Stimulated activated CD4-positive, alpha-beta T cell treated with anti-CD3 and anti-CD28 coated beads, Interleukin-1b, Interleukin-23, amount 100 ng/mL, for 48 hours (primary cell): ENCODE results near the gene RGS5.
"Not testable (repeated sequence)": the region's sequence is repeated elsewhere in the genome, so short reads cannot be mapped to it uniquely, and the experiment has no call there.

Experiments used
- DNase-seq: peaks from one replicate; pipeline ENCODE4 v3.0.0-alpha.2; 2020

RGS5 gene

DNA sequence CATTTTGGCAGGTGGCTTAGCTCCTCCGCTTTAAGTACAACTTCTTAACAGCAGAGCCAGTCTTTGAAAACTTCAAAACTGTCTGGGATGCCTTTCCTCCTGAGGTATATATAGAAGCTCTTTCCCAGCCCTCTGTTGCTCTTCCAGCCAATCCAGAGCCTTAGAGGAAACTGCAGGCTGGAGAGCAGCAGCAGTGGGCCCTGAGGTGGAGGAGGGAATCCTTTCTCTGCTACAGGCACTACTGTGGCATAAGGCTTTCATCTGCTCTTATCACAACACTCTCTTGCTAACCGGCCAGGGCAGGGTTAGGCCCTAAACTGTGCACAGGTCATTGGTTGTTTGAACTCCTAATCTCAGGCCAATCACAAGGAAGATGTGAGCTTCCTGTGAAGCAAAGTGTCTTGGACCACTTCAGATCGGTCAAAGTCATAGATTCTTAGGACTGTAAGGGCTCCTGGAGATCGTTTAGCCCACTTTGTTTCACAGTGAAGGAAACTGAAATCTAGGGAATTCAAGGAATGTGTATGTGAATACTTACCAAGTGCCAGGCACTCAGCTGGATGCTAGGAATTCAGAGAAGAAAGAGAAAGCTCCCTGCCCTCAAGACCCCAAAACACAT lies at the start of gene RGS5:
RGS5 (minus strand) TSS at position 84 of the 619 bp plus-strand sequence; CDS start at position 3, 81 bp downstream.
- no peak for DNase-seq

DNA sequence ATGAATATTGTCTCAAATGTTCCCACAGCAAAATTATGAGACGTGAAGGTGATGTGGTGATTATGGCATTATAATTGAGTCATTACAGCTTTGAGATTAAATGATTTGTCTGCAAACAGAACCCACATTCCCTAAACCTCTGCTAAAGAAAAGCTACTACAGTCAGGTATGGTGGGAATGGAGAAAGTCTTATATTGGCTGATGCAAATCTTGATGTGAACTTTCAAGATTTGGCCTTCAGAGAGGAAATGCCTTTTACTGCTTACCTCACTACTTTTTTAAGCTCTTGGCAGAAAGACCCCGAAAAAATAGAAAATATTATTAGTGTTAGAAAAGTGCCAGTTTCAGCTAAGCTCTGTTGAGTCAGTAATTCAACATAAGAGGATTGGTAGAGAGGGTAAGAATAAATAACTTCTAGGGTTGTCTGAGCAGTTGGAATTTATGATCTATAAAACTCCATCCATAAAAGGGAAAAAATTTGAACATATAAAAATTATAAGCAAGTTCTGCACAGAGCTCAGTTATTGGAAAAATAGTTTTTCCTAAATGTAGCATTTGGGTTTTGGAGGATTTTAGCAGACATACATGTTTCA lies 47.8 kb upstream of the RGS5 start:
- no peak for DNase-seq

DNA sequence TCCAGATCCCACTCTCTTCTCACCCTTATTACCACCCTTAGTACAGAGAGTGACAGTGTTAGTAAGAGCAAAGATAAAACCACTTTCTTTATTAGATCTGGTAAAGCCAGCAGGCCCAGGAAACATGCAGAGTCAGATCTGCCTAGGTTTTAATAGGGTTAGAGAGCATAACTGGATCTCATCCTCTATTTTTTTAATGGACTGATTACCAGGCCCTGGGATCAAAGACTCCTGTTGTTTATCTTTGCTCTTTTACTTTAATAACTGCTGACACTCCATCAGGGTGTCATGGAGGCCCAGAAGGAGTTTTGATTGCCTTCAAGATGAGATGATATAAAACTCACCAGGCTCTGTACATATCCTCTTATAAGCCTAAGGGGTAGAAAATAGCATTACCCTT lies 45.3 kb upstream of the RGS5 start:
- no peak for DNase-seq

GRCh38 chr1:163244648-163245047 lies 41.9 kb upstream of the RGS5 start:
- not testable (repeated sequence) for DNase-seq

DNA sequence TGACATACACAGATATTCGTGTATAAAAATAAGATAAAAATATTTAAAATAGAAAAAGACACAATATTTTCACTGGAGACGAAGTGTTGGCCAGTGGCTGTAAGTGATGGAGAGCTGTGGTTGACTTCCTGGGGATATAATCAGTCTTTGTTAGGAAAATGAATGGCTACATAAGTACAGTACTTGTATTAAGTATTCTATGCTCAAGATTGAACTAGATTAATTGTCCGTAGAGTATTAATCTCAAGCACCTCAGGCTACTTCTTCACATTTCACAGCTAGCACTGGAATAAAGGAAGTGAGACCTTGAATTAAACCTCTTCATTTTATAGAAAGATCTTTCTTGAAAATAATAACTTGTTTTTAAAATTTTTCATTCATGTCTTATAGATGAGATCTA lies 39.0 kb upstream of the RGS5 start:
- DNase-seq: no peak

- no peak for DNase-seq
Measured at GRCh38 chr1:163240705-163241104, 38.0 kb upstream of the RGS5 start.

DNA sequence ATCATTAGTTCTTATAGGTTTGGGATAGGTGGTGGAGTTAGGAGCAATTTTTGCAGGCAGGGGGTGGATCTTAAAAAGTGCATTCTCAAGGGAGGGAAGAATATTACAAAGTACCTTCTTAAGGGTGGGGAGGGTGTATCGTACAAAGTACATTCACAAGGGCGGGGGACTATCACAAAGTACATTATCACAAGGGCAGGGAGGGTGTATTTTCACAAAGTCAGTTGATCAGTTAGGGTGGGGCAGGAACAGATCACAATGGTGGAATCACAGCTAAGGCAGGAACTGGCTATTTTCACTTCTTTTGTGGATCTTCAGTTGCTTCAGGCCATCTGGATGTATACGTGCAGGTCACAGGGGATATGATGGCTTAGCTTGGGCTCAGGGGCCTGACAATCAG lies 30.9 kb upstream of the RGS5 start:
- not testable (repeated sequence) for DNase-seq

- DNase-seq: no peak
Measured at GRCh38 chr1:163231385-163231784, 28.7 kb upstream of the RGS5 start.

DNA sequence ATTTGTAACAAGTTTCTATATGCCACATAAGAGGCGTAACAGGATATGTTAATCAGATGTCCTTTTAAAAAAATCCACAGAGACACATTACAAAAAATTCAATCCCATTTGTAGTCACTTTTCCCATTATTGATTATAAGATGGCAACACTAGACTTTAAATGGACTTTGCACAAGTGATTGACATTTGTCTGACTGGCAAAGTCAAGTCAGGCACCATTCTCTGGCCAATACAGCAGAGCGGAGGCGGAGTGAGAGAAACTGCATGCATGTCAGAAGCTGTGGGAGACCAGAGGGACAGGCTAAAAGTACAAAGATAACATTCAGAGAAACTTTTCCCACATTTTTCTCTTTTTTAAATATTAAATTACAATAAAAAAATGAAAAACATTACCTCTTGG lies 28.1 kb upstream of the RGS5 start:
- no peak for DNase-seq

- not testable (repeated sequence) for DNase-seq
Measured at GRCh38 chr1:163228271-163228670, 25.6 kb upstream of the RGS5 start.

DNA sequence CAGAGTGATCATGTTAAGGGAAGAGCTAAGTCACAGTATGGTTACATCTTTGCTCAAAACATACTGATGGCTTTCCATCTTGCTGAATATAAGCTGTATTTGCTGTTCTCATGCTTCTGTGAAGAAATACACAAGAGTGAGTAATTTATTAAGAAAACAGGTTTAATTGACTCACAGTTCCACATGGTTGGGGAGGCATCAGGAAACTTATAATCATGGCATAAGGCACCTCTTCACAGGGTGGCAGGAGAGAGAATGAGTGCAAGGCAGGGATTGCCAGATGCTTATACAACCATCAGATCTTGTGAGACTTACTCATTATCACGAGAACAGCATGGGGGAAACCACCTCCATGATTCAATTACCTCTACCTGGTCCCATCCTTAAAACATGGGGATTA lies 24.4 kb upstream of the RGS5 start:
- DNase-seq: no peak

GRCh38 chr1:163213626-163214025 lies 10.9 kb upstream of the RGS5 start:
- DNase-seq: no peak

DNA sequence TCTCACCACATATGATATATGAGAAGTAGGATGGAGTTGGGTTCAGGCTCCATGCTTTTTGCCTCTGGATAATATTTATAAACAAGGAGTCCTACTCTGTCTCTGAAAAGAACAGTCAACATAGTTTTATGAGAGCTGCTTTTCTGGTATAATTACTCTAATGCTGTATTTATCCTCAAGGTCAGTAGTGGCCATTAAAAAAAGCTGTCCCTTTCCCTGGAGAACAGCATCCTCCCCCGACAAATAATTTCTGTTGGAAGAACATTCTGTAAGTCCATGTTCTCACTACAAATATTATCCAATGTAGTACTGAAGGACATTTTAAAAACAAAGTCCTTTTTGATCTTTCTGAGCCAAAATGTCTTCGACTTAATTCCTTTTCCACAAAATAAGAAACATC lies 9.0 kb upstream of the RGS5 start:
- no peak for DNase-seq

- DNase-seq: no peak
Measured at GRCh38 chr1:163205513-163205912, 2.8 kb upstream of the RGS5 start.

DNA sequence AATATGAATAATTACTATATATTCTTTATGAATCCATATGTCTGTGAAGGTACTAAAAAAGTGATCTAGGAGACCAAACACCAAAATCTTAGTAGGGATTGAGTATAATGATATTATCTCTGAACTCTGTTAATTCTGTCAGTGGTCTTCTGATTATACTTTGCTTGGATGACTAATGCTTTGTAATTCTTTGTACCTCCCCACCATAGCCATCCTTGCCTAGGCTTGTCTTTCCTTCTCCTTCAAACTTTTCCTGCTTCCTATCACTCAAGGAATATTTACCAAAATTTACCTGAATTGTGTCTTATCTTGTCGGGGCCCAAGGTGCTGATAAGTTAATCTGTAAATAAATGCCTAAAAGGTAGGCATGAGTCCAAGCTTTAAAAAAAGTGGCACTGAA lies 845 bp upstream of the RGS5 start:
- no peak for DNase-seq

DNA sequence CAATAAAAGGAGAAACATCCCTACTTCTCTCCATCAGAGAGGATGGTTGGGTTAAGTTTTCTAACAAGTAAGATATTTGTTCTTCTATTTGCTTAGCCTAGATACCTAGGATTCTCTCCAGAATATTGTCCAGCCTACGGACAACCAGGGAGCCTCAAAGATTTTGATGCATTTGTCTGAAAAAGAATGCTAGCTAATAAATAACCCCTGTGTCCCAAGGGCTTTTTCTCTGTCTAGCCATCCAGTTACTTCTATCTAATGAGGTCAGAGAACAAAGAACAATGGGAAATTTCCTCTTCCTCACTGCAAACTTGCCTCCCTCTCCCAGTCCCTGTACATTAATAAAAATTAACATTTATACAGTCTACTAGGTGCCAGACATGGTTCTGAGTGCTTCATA lies 810 bp downstream of the RGS5 start:
- no peak for DNase-seq

GRCh38 chr1:163197022-163197421 lies 5.7 kb downstream of the RGS5 start:
- no peak for DNase-seq

- no peak for DNase-seq
Measured at GRCh38 chr1:163196449-163196787, 6.3 kb downstream of the RGS5 start.

DNA sequence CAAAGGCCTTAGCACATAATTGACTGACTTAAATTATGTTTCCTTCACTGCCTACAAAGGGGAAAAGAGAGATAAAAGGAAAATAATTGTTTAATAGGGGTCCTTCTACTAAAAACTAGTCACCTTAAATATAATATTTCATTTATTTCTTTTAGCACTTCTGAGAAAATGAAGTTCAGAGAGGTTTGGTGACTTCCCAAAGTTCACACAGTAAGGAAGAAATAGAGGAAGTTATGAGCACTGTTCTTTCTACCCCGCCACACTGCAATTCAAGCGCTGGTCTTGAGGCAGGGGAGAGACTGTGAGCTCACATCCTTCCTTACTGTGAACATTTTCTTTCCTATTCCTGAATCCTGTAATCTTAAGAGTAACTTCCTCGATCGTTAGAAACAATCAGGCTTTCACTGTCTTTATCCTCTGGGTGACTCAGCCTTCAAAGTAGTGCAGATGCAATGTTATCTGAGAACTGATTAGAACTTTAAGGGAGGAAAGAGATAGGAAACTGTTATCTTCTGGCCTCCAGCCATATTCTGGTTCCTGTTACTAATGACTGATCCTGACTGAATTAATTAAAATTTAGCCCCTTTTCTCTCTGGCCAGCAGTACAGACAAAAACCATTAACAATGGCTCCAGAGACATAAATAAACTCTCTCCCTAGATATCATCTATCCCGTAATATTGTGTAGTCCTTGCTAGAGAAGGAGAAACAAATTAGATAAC lies 6.8 kb downstream of the RGS5 start:
- DNase-seq: no peak

DNA sequence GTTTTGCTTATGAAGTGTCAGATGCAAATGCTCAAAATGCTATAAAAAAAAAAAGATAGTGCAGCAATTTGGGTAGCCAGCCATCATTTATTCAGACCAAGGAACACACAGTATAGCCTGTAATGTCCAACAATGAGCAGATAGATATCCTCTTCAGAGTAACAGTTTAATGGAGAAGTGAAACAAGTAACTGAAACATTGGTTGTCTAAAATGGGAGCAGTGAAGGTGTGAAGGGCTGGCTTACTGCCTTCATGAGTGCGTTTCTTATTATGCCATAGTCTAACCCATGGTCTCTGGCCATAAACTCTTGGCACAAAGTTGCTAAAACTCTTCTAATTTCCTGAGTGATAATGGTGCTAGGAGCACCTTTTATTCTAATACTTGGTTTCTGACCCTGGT lies 11.4 kb downstream of the RGS5 start:
- no peak for DNase-seq

GRCh38 chr1:163188947-163189346 lies 13.8 kb downstream of the RGS5 start:
- no peak for DNase-seq

DNA sequence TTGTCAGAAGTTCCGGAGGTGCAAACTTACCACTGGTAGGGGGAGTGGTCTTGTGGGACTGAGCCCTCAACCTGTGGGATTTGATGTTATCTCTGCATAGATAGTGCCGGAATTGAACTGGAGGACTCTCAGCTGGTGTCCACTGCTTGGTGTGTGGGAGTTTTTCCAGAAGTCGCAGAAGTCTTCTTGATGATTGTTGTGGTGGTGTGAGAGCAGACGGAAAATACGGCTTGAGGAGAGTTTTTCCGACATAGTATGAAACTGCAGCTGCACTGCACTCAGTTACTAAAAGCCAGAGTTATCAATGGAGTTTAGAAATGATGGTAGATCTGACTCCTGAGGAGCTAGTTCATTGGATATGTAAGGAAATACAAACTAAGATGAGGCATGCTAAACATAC lies 14.9 kb downstream of the RGS5 start:
- no peak for DNase-seq

DNA sequence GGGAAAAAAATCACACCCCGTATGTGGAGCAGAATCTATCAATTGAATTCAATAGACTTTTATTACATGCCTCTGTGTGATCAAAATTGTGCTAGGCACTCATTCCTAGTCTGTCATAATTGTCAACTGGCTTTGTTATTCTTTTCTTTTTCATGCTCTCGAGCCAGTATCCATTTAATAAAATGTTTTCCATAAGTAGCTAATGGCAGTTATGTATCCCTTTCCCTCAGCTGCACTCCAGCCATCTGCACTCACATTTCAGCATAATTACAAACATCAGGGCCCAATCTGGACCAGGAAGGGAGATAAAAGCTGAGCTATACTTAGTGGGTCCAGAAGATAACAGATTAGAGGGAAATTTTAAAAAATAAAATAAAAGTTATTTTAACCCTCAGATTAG lies 15.9 kb downstream of the RGS5 start:
- DNase-seq: no peak

- DNase-seq: no peak
Measured at GRCh38 chr1:163182330-163182949, 20.3 kb downstream of the RGS5 start.
